Activated CD8-positive, alpha-beta memory T cell treated with anti-CD3 and anti-CD28 coated beads, Interleukin-2, amount 10 ng/mL, durations not matched to agents 7 days and 5 days (primary cell): Measurements from ENCODE around the gene MROH2B. TPM values are rescaled to one million over a fixed set of nuclear protein-coding genes. Genes with fewer than 3 reads are reported as not detected.
"Not testable (repeated sequence)": the region's sequence is repeated elsewhere in the genome, so short reads cannot be mapped to it uniquely, and the experiment has no call there.

Source experiments
- ATAC-seq: fragments of 150-1000 bp; cut with Tn5 transposase; one replicate; pipeline ENCODE4 v1.10.0; 2021; ENCODE audit warnings: moderate library complexity
- CTCF ChIA-PET: fragments of 350-600 bp; sonication (Branson Sonifier 250); formaldehyde crosslinking; loops from one replicate; lab custom pipeline; 2021; ENCODE audit warnings: antibody characterized with exemption; lab: Charles Lee
- DNase-seq: peaks from one replicate; pipeline ENCODE4 v3.0.0-alpha.2; 2020
- H3K27ac Mint-ChIP-seq: one replicate; pipeline ENCODE4 v1.8.0; 2021; ENCODE audit warnings: mild to moderate bottlenecking, mixed read lengths
- H3K27me3 Mint-ChIP-seq: one replicate; pipeline ENCODE4 v1.8.0; 2021; ENCODE audit warnings: mixed read lengths
- H3K36me3 Mint-ChIP-seq: one replicate; pipeline ENCODE4 v1.8.0; 2021; ENCODE audit warnings: mild to moderate bottlenecking, mixed read lengths
- H3K4me1 Mint-ChIP-seq: one replicate; pipeline ENCODE4 v1.8.0; 2021; ENCODE audit warnings: mixed read lengths
- H3K4me3 Mint-ChIP-seq: one replicate; pipeline ENCODE4 v1.8.0; 2021; ENCODE audit warnings: mild to moderate bottlenecking, moderate library complexity, mixed read lengths
- H3K9me3 Mint-ChIP-seq: one replicate; pipeline ENCODE4 v1.8.0; 2022; ENCODE audit warnings: low read depth, mixed read lengths
- total RNA-seq, 2 experiments: library from RNA; stranded (reverse); gene quantifications; one replicate each; pipeline ENCODE4 v1.2.3, GENCODE V29; 2021

The MROH2B gene
- total RNA-seq, 2 experiments from 2014 or later: not detected

GRCh38 chr5:41071975-41072374 lies 833 bp upstream of the MROH2B start:
- no peak for DNase-seq
- CTCF ChIA-PET: no interaction called here
- no peaks in the 10 kb centered on the region for H3K4me1 Mint-ChIP-seq
- ATAC-seq: no peak
- H3K4me3 Mint-ChIP-seq: no peak overlapping the region
- no peaks in the 10 kb centered on the region for H3K9me3 Mint-ChIP-seq
- no peak overlapping the region for H3K27ac Mint-ChIP-seq
- no peaks in the 10 kb centered on the region for H3K27me3 Mint-ChIP-seq
- H3K36me3 Mint-ChIP-seq: no peaks in the 10 kb centered on the region

DNA sequence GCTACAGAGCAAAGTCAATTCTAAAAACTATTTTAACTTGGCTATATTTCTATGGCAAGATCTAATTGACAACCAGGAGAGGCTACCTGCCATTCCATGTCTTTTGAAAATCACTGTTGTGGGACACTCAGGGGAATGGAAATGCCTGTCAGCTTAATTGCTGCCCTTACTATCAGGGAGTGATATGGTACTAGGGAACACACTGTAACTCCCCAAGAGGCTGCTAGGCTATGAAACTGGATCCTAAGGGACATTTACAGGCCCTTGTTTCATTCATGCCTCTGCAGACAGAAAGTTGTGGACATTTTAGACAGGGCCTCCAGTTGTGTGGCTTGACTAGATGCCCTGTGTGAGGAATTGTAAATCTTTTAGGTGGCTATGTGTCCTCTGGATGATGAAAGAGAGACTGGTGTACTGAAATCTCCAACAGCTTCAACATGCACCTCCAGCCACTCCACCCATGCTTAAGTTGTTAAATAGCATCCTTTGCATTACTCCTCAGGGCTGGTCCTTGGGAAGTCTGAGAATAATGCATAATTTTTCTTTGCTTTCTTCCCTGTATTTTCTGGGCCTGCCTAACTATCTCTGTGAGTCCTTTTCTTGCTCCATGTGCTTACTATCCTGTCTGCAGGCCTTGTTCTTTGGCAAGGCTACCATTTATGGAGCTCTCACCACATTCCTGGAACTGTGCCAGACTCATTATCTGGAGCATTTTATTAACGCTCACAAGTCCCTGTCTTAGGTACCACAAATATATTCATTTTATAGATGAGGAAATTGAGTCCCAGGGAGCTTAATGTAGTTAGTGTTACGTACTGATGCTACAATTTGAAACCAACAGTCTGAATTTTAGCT lies 3.2 kb downstream of the MROH2B start:
- CTCF ChIA-PET: no interaction called here
- H3K27me3 Mint-ChIP-seq: no peaks in the 10 kb centered on the region
- no peaks in the 10 kb centered on the region for H3K9me3 Mint-ChIP-seq
- ATAC-seq: no peak
- H3K36me3 Mint-ChIP-seq: no peaks in the 10 kb centered on the region
- no peak overlapping the region for H3K27ac Mint-ChIP-seq
- H3K4me3 Mint-ChIP-seq: no peak overlapping the region
- no peak for DNase-seq
- H3K4me1 Mint-ChIP-seq: peaks cover 4% of the 10 kb centered on the region

- Mint-ChIP-seq H3K9me3 (no peaks in the 10 kb centered on the region), H3K36me3 (no peaks in the 10 kb centered on the region), H3K27ac (no peak overlapping the region), H3K4me3 (no peak overlapping the region), H3K27me3 (no peaks in the 10 kb centered on the region), H3K4me1 (peaks cover 4% of the 10 kb centered on the region)
- CTCF ChIA-PET: no interaction called here
- ATAC-seq (no peak), DNase-seq (no peak)
Measured at GRCh38 chr5:41065691-41066335, 5.3 kb downstream of the MROH2B start.

GRCh38 chr5:41057940-41058339 lies 13.2 kb downstream of the MROH2B start:
- H3K36me3 Mint-ChIP-seq: no peaks in the 10 kb centered on the region
- no peaks in the 10 kb centered on the region for H3K27me3 Mint-ChIP-seq
- H3K27ac Mint-ChIP-seq: no peak overlapping the region
- no peak for ATAC-seq
- H3K4me1 Mint-ChIP-seq: no peaks in the 10 kb centered on the region
- H3K4me3 Mint-ChIP-seq: no peak overlapping the region
- no peaks in the 10 kb centered on the region for H3K9me3 Mint-ChIP-seq
- no peak for DNase-seq
- CTCF ChIA-PET: no interaction called here

DNA sequence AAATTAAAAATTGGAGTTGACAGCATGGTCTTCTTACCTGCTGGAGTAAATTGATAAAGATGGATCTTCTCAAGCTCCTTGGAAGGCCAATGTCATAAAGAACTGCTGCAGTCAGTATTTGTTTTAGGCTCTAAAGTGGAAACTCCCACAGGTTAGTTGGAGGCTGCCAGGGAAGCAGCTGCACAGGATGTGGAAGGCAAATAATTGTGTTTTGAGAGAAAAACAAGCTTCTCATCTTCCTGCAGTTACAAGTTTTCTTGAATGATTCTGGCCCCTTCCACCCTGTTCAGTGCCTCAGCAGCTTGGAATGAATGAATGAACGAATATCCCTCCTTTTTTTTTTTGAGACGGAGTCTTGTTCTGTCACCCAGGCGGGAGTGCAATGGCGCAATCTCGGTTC lies 13.9 kb downstream of the MROH2B start:
- CTCF ChIA-PET: no interaction called here
- DNase-seq: no peak
- no peak for ATAC-seq
- H3K4me3 Mint-ChIP-seq: no peak overlapping the region
- no peak overlapping the region for H3K27ac Mint-ChIP-seq
- H3K36me3 Mint-ChIP-seq: no peaks in the 10 kb centered on the region
- H3K4me1 Mint-ChIP-seq: no peaks in the 10 kb centered on the region
- H3K9me3 Mint-ChIP-seq: no peaks in the 10 kb centered on the region
- no peaks in the 10 kb centered on the region for H3K27me3 Mint-ChIP-seq

- ATAC-seq (no peak), DNase-seq (no peak)
- no peaks in the 10 kb centered on the region for H3K9me3 Mint-ChIP-seq
- CTCF ChIA-PET: no interaction called here
- no peak overlapping the region for H3K4me3 Mint-ChIP-seq
- H3K4me1 Mint-ChIP-seq: no peaks in the 10 kb centered on the region
- peaks cover 3% of the 10 kb centered on the region for H3K27me3 Mint-ChIP-seq
- no peak overlapping the region for H3K27ac Mint-ChIP-seq
- no peaks in the 10 kb centered on the region for H3K36me3 Mint-ChIP-seq
Measured at GRCh38 chr5:41048986-41049385, 22.2 kb downstream of the MROH2B start.

- Mint-ChIP-seq H3K4me1 (no peaks in the 10 kb centered on the region), H3K9me3 (no peaks in the 10 kb centered on the region), H3K36me3 (no peaks in the 10 kb centered on the region), H3K4me3 (no peak overlapping the region), H3K27me3 (peaks cover 3% of the 10 kb centered on the region), H3K27ac (no peak overlapping the region)
- DNase-seq (no peak), ATAC-seq (no peak)
- CTCF ChIA-PET: no interaction called here
Measured at GRCh38 chr5:41043109-41043747, 27.9 kb downstream of the MROH2B start.

GRCh38 chr5:41032973-41033372 lies 38.2 kb downstream of the MROH2B start:
- H3K9me3 Mint-ChIP-seq: no peaks in the 10 kb centered on the region
- H3K36me3 Mint-ChIP-seq: no peaks in the 10 kb centered on the region
- H3K27ac Mint-ChIP-seq: no peak overlapping the region
- CTCF ChIA-PET: no interaction called here
- no peak overlapping the region for H3K4me3 Mint-ChIP-seq
- no peaks in the 10 kb centered on the region for H3K27me3 Mint-ChIP-seq
- no peaks in the 10 kb centered on the region for H3K4me1 Mint-ChIP-seq
- no peak for ATAC-seq
- DNase-seq: no peak

DNA sequence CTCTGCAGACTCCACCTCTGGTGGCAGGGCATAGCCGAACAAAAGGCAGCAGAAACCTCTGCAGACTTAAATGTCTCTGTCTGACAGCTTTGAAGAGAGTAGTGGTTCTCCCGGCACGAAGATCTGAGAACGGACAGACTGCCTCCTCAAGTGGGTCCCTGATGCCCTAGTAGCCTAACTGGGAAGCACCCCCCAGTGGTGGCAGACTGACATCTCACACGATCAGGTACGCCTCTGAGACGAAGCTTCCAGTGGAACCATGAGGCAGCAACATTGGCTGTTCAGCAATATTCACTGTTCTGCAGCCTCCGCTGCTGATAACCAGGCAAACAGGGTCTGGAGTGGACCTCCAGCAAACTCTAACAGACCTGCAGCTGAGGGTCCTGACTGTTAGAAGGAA lies 48.5 kb downstream of the MROH2B start:
- H3K27ac Mint-ChIP-seq, H3K4me1 Mint-ChIP-seq, H3K27me3 Mint-ChIP-seq, H3K4me3 Mint-ChIP-seq, H3K9me3 Mint-ChIP-seq, DNase-seq, ATAC-seq, H3K36me3 Mint-ChIP-seq, CTCF ChIA-PET: not testable (repeated sequence)

DNA sequence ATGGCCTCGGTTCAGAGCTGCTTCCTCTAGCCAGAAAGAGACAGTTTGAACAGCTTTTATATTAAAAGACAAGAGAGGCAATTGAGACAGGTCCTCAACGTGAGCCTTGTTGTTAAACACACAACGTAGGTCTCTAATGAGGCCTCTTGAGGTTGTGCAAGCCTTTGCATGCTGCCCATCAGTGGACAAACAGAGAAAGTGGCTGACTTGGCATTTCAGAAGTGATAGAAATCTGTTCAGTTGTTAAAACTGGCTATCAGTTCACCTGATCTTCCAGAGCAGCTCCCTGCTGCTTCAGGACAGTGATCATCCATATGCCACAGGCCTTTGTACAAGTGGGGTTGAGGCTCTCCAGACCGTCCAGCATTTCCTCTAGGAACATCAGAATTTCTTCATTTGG lies 58.8 kb downstream of the MROH2B start:
- Mint-ChIP-seq H3K4me1 (no peaks in the 10 kb centered on the region), H3K9me3 (no peaks in the 10 kb centered on the region), H3K27ac (no peak overlapping the region), H3K27me3 (peaks cover 3% of the 10 kb centered on the region), H3K36me3 (no peaks in the 10 kb centered on the region), H3K4me3 (no peak overlapping the region)
- DNase-seq (no peak), ATAC-seq (no peak)
- CTCF ChIA-PET: no interaction called here

GRCh38 chr5:41010572-41010971 lies 60.6 kb downstream of the MROH2B start:
- no peak overlapping the region for H3K27ac Mint-ChIP-seq
- ATAC-seq (no peak), DNase-seq (no peak)
- CTCF ChIA-PET: no interaction called here
- no peaks in the 10 kb centered on the region for H3K36me3 Mint-ChIP-seq
- H3K4me1 Mint-ChIP-seq: no peaks in the 10 kb centered on the region
- H3K27me3 Mint-ChIP-seq: peaks cover 3% of the 10 kb centered on the region
- H3K9me3 Mint-ChIP-seq: no peaks in the 10 kb centered on the region
- H3K4me3 Mint-ChIP-seq: no peak overlapping the region

DNA sequence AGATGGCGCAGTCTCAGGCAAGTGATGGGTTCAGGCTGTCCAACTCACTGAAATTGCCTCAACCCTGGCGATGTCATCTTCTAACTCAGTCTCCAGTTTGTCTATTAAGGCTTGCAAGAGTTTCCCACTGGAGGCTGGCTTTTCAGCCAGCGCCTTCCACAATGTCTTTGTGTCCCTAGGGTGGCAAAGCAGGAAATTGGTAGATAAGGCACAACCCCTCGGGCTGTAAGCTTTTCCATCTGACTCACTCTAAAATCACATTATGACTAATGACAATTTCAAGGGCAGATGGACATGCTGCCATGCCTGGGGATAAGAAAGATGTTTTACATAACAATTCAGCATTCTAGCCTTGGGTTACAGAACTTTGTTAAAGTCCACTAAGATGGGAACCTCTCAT lies 61.9 kb downstream of the MROH2B start:
- ATAC-seq (no peak), DNase-seq (no peak)
- no peaks in the 10 kb centered on the region for H3K36me3 Mint-ChIP-seq
- no peak overlapping the region for H3K27ac Mint-ChIP-seq
- CTCF ChIA-PET: no interaction called here
- H3K9me3 Mint-ChIP-seq: no peaks in the 10 kb centered on the region
- H3K27me3 Mint-ChIP-seq: no peaks in the 10 kb centered on the region
- H3K4me3 Mint-ChIP-seq: no peak overlapping the region
- no peaks in the 10 kb centered on the region for H3K4me1 Mint-ChIP-seq

GRCh38 chr5:41004931-41005330 lies 66.2 kb downstream of the MROH2B start:
- peaks cover 3% of the 10 kb centered on the region for H3K27me3 Mint-ChIP-seq
- H3K4me1 Mint-ChIP-seq: no peaks in the 10 kb centered on the region
- no peak overlapping the region for H3K4me3 Mint-ChIP-seq
- no peaks in the 10 kb centered on the region for H3K36me3 Mint-ChIP-seq
- no peak for ATAC-seq
- DNase-seq: no peak
- CTCF ChIA-PET: no interaction called here
- H3K9me3 Mint-ChIP-seq: no peaks in the 10 kb centered on the region
- H3K27ac Mint-ChIP-seq: no peak overlapping the region
